ENCODE measurements around the gene ASTN2.

- TF ChIP-seq, protein P1, sequence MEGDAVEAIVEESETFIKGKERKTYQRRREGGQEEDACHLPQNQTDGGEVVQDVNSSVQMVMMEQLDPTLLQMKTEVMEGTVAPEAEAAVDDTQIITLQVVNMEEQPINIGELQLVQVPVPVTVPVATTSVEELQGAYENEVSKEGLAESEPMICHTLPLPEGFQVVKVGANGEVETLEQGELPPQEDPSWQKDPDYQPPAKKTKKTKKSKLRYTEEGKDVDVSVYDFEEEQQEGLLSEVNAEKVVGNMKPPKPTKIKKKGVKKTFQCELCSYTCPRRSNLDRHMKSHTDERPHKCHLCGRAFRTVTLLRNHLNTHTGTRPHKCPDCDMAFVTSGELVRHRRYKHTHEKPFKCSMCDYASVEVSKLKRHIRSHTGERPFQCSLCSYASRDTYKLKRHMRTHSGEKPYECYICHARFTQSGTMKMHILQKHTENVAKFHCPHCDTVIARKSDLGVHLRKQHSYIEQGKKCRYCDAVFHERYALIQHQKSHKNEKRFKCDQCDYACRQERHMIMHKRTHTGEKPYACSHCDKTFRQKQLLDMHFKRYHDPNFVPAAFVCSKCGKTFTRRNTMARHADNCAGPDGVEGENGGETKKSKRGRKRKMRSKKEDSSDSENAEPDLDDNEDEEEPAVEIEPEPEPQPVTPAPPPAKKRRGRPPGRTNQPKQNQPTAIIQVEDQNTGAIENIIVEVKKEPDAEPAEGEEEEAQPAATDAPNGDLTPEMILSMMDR (IDR thresholded peaks at IDR 0.05; ENCODE audit: borderline replicate concordance, extremely low read depth, low read length, poor library complexity, severe bottlenecking) = no peak
- TF ChIP-seq EZH2 (IDR thresholded peaks at IDR 0.05; ENCODE audit: borderline replicate concordance, low read depth, low read length, severe bottlenecking) = no peak
Measured at GRCh38 chr9:116506685-116507084, 908.2 kb downstream of the ASTN2 start.

All from DND-41 (cell line).